ENCODE measurements around the gene MAMLD1. TPM values are rescaled to one million over a fixed set of nuclear protein-coding genes. Genes with fewer than 3 reads are reported as not detected.
A peak's percentile ranks its signal among the peaks of the same experiment; 100 is the strongest.

The MAMLD1 gene
- total RNA-seq, 1 donor: under 0.01 TPM

DNA sequence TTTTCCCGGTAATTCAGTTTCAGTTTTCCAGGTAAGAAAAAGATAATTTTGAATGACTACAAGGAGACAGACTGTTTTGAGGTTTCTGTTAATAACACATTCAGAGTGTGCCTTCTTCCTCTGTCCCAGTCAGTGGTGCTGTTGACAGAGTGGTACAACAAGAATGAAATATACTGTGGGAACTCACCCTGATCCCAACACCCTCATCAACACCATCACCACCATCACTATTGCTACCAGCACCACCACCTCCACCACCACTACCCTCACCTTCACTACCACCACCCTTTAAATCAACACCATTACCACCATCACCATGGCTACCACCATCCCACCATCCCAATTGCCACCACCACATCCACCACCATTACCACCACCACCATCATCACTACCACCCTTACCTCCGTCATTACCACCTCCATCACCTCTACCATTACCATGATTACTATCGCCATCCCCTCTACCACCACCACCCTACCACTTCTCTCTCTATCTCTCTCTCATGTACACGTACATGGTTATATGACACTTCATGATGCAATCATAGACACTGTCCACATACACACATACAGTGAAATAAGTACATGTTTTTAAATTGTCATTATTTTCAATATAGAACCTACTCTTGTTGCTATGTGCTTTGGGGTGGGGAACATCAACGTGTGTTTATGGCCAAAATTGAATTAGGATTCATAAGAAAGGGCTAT, 91.5 kb downstream of the MAMLD1 start:
- DNase-seq (ENCODE audit: low read depth in 2 of 3, low spot score in 2 of 3): no peak

DNA sequence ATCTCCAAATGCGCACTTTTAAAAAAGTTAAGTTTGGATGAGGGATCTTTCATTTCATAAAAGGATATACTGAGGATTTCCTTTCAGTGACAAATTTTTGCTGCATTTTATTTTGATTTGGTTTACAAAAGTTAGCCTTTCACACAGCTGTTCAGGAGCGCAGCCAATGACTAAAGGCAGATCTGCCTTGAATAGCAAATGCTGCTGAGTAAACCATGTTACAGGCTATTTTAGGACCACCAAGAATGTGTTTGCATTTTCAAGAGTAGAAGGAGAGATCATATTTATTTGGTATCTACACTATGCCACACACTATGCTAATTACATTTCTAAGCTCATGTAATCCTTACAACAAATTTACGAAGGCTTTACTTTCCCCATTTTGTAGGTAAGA, 92.1 kb downstream of the MAMLD1 start:
- DNase-seq (ENCODE audit: low read depth in 2 of 3, low spot score in 2 of 3): no peak

GRCh38 chrX:150456466-150456865, 93.3 kb downstream of the MAMLD1 start:
- peak in 1 of 3 donors; percentile 53 for DNase-seq (ENCODE audit: low read depth in 2 of 3, low spot score in 2 of 3)

DNA sequence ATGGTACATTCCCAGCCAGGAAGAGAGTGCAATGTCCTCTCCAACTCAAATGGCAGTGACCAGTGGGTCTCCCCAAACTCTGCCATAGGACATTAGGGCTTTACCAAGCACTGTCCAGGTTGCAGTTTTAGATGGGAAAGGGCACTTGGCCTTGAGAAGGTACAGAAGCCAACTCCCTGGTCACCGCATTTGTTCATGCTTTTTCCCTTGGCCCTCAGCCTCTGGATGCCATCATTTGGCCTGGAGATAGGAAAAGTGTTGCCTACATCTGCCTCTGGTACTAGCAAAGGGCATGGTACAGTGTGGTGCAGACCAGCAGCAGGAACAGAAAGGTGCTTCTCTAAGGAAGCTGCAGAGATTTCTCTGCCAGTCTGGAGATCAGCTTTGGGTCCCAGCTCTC, 93.8 kb downstream of the MAMLD1 start:
- DNase-seq (ENCODE audit: low read depth in 2 of 3, low spot score in 2 of 3): no peak

- peak in 1 of 3 donors; percentile 54 for DNase-seq (ENCODE audit: low read depth in 2 of 3, low spot score in 2 of 3)
These were observed 96.1 kb downstream of the MAMLD1 start for GRCh38 chrX:150459196-150459595.

DNA sequence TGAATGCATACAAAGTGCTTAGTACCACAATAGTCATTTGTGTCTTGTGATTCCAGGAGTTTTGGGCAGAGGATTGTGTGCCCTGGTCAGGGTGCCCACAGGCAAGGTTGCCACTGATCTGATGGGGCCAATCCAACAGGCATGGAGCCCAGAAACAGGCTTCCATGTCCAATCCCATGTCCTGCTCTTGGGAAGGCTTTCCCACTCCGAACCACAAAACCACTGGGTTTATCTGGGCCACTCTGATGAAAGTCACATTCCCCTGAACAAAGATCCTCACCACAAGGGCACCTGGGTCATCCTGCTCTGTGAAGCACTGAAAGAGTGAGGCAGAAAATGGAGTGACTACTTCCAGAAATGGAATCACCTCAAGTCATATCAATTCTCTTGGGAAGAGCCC, 96.9 kb downstream of the MAMLD1 start:
- no peak for DNase-seq (ENCODE audit: low read depth in 2 of 3, low spot score in 2 of 3)

- no peak for DNase-seq (ENCODE audit: low read depth in 2 of 3, low spot score in 2 of 3)
These were observed 97.7 kb downstream of the MAMLD1 start for GRCh38 chrX:150460781-150461180.

GRCh38 chrX:150463566-150463965, 100.4 kb downstream of the MAMLD1 start:
- no peak for DNase-seq (ENCODE audit: low read depth in 2 of 3, low spot score in 2 of 3)

- no peak for DNase-seq (ENCODE audit: low read depth in 2 of 3, low spot score in 2 of 3)
These were observed 100.9 kb downstream of the MAMLD1 start for GRCh38 chrX:150464001-150464400.

DNA sequence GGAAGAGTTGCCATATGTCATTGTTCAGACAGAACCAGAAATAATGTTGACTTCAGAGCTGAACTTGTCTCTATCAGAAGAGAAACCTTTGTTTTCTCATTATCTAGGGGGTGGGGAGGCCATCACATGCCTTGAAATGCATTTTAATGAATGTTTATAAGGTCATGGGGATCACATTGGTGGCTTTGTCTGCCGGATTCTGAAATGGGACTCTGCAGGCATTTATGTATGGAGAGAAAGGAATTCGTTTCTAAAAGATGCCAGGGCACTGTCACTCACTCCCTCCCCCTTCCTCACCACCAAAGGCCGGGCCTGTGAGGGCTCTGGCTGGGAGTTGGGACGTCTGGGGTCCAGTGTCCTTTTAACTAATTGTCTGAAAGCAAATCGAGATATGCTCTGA, 102.2 kb downstream of the MAMLD1 start:
- DNase-seq (ENCODE audit: low read depth in 2 of 3, low spot score in 2 of 3): no peak

- no peak for DNase-seq (ENCODE audit: low read depth in 2 of 3, low spot score in 2 of 3)
These were observed 103.0 kb downstream of the MAMLD1 start for GRCh38 chrX:150465881-150466775.

GRCh38 chrX:150472306-150472705, 109.2 kb downstream of the MAMLD1 start:
- no peak for DNase-seq (ENCODE audit: low read depth in 2 of 3, low spot score in 2 of 3)

GRCh38 chrX:150473371-150473770, 110.3 kb downstream of the MAMLD1 start:
- no peak for DNase-seq (ENCODE audit: low read depth in 2 of 3, low spot score in 2 of 3)

DNA sequence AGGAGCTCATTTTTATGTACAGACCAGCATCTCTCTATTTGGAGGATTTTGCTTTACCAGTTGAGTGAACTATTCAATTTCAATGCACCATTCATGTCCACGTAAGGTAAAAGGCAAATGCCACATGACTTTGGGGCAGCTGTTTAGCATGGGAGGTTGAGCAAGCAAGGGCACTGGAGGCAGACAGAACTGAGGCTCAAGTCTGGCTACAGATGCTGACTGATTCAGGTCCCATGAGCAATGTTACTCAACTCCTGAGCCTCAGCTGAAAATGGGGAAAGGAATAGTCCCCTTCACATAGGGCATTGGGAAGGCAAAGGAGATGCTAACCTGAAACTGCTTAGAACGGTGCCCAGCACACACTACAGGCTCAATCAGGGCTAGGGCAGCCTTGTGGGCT, 112.3 kb downstream of the MAMLD1 start:
- DNase-seq (ENCODE audit: low read depth in 2 of 3, low spot score in 2 of 3): no peak

DNA sequence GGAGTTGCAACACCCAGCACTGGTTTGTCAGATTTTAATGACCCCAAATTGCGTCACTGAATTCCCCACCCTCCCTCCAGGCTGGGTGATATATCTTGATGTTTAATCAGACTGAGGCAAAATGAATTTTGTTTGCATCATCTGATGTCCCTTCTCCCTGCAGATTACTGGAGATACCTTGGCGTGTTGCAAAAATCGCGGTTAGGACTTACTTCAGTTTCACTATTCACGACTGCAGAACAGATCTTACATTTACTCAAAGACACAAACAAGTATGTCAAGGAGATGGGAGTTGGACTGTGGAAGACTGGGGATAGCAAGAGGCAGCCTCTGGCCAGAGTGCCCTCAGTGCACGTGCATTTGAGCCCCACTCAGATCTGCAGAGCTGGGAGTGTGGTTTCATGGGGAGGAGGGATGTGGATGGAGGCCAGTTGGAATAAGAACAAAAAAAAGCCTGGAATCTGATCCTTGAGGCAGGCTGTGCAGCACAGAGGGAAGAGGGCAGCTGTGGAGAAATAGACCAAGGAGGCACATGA, 113.1 kb downstream of the MAMLD1 start:
- DNase-seq (ENCODE audit: low read depth in 2 of 3, low spot score in 2 of 3): no peak

DNA sequence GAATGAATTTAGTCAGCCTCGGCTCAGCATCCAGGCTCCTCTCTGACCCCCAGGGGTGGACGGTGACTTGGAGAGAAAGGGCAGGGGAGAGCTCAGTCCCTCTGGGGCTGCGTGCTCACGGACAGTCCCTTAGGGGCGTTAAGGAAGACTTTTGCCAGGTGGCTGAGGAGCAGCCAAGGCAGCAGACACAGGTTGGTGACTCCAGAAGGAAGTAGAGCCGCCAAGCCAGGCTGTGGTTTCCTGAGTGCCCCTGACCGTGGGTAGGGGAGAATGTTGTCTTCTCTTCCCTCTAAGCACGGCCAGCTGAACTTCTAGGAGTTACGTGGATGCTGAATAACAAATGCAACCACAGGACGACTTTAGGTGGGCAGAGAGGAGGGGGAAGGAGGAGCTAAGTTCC, 114.3 kb downstream of the MAMLD1 start:
- no peak for DNase-seq (ENCODE audit: low read depth in 2 of 3, low spot score in 2 of 3)

DNA sequence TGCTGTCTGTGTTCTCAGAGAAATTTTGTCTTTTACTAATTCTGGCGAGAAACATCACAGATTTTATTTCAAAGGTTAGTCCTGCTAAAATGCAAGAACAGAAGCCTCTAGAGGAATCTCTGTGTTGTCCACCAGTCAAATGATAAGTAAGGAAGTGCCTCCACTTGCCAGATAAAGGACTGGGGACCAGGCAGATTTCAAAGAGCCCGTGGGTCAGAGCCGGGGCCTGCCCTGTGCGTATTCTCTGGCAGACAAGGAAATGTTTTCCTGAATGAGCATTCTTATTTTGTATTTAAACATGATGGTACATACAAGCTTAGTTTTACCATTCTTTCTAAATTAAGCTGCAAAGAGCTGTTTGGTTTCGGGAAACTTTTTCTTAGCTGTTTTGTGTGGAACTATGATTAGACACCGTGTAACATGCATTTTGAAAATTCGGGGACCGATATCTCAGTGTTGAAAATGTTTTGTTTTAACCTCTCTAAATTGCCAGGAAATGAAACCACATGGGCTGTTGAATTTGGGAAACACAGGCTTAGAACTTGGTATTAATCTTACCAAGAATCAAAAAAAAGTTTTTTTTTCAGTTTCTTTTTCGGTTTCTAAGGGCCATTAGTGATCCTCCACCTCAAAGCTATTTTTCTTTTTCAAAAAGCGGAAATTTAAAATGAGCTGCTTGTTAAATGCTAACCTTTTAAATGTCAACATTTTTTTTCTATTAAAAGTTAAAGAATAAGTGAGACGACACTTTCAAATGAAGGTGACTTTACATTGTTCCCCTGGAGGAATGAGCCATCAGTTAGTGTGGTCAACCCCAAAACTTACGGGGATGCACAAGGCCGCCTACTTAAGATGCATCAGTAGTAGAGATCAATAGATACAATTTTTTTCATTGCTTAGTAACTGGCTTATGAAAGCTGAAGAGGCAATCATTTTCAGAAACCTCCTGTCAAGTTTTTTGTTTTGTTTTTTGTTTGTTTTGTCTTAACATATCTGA, 115.7 kb downstream of the MAMLD1 start:
- DNase-seq (ENCODE audit: low read depth in 2 of 3, low spot score in 2 of 3): peak in 1 of 3 donors; percentile 28

- DNase-seq (ENCODE audit: low read depth in 2 of 3, low spot score in 2 of 3): peak in 2 of 3 donors; percentile 48 to 54
These were observed 119.6 kb downstream of the MAMLD1 start for GRCh38 chrX:150482537-150483206.

DNA sequence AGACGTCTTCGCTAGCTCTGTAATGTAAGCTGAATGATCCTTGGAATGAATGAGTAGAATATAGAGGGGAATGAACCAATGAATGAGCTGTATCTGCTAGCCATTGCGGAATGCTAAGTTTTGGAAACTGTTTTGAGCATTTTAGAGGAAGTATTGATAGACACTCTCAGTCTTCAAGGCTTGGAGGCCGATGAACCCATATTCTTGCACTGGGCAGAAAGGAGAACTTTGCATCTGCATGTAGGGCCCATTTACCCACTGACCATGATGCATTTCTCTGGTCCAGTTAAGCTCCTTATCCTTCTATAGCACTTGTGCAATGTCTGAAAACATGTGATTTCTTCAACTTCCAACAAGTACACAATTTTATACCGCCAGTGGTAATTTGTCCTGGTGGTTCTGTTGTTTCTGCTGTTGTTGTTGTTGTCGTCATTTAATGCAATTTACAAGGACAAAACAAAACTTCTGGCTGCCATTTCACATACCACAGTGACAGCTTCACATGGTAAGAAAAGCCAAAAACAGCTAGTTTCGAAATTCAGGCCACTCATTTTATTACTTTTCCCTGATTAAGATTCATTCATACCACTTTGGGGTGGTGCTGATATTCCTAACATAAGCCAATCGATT, 120.4 kb downstream of the MAMLD1 start:
- DNase-seq (ENCODE audit: low read depth in 2 of 3, low spot score in 2 of 3): no peak
